ENCODE measurements around the gene HECW1. TPM values are rescaled to one million over a fixed set of nuclear protein-coding genes. Genes with fewer than 3 reads are reported as not detected.
A peak's percentile ranks its signal among the peaks of the same experiment; 100 is the strongest.

HECW1 gene
- total and polyA plus RNA-seq, 2 of the 8 experiments (the other 6 are each of a cell fraction or from before 2014, with no cell fraction given): 2.9 to 12.7 TPM

- Histone ChIP-seq H3K14ac (ENCODE audit: insufficient read length) (no peak overlapping the region), H4K20me1 (replicated peaks in 1 of 2; ENCODE audit: control insufficient read depth in 1 of 2, insufficient read depth in 2 of 2, low read length in 2 of 2) (no peaks in the 10 kb centered on the region), H3K79me1 (ENCODE audit: low read depth, low read length) (peaks cover 2% of the 10 kb centered on the region; the same call in 1 of the 2 replicates), H3K36me3 (ENCODE audit: control insufficient read depth in 2 of 4, insufficient read depth in 4 of 4, low read length in 3 of 4) (no peaks in the 10 kb centered on the region), H2BK12ac (ENCODE audit: low read depth, low read length) (peak overlapping the region; percentile 10; the same call in 1 of the 2 replicates), H3K27ac (ENCODE audit: low read depth, low read length) (no peak overlapping the region), H4K5ac (ENCODE audit: insufficient read length, low read depth, low read length) (no peak overlapping the region), H3K4ac (replicated peaks; ENCODE audit: insufficient read length, low read depth, low read length) (no peak overlapping the region), H2BK20ac (ENCODE audit: low read length) (peak overlapping the region; percentile 0; the same call in 1 of the 2 replicates), H3K23me2 (ENCODE audit: low read depth, low read length) (no peaks in the 10 kb centered on the region), H3K4me2 (ENCODE audit: insufficient read depth in 1 of 2, low read depth in 2 of 2, low read length in 2 of 2) (no peak overlapping the region), H3K4me3 (ENCODE audit: extremely low read depth in 1 of 4, insufficient read depth in 2 of 4, low read depth in 3 of 4, low read length in 4 of 4) (no peak overlapping the region), H3K9ac (replicated peaks in 1 of 4; ENCODE audit: extremely low read depth in 1 of 4, low read depth in 3 of 4, low read length in 3 of 4) (no peak overlapping the region; a peak in 1 of 7 replicates), H4K8ac (ENCODE audit: extremely low read depth, insufficient read depth, low read length) (no peak overlapping the region), H2BK120ac (replicated peaks; ENCODE audit: low read depth, low read length) (no peak overlapping the region), H3K23ac (ENCODE audit: insufficient read length) (no peak overlapping the region), H3K56ac (replicated peaks; ENCODE audit: insufficient read length, low read depth, low read length) (no peak overlapping the region), H2AFZ (ENCODE audit: low read length) (no peak overlapping the region), H2BK15ac (ENCODE audit: low read length) (no peak overlapping the region; the same call in 1 of the 2 replicates), H2BK5ac (ENCODE audit: low read depth, low read length) (no peak overlapping the region), H3K9me3 (ENCODE audit: insufficient read depth in 2 of 2, low read depth in 1 of 2, low read length in 1 of 2) (no peaks in the 10 kb centered on the region), H3K18ac (ENCODE audit: extremely low read depth, low read length) (no peak overlapping the region), H4K91ac (replicated peaks; ENCODE audit: insufficient read length, low read length) (no peak overlapping the region), H3K27me3 (replicated peaks in 1 of 4; ENCODE audit: control insufficient read depth in 3 of 4, extremely low read depth in 1 of 4, insufficient read depth in 3 of 4, low read length in 3 of 4) (no peaks in the 10 kb centered on the region), H3K79me2 (ENCODE audit: control insufficient read depth in 1 of 2, insufficient read depth in 2 of 2, low read length in 2 of 2) (no peaks in the 10 kb centered on the region), H2AK5ac (ENCODE audit: low read depth, low read length) (no peak overlapping the region), H3K4me1 (replicated peaks in 1 of 4; ENCODE audit: control insufficient read depth in 3 of 4, insufficient read depth in 4 of 4, low read length in 3 of 4) (peaks cover 0 to 2% (median 0%) of the 10 kb centered on the region in 4 experiments; a peak in 3 of 7 replicates)
- CTCF ChIA-PET (ENCODE audit: partially characterized antibody): interaction anchor here (0.9 to 1.5 kb wide), 5 partner anchors 13 to 291 kb away, joined by 3 to 7 read pairs (median 3); no protein-coding TSS in a partner anchor
- DNase-seq (ENCODE audit: low read depth in 1 of 2, low spot score in 2 of 2) (no peak), FAIRE-seq (no peak)
- POLR2A ChIA-PET (ENCODE audit: partially characterized antibody): no interaction called here
- TF ChIP-seq KDM4A (IDR thresholded peaks at IDR 0.05; ENCODE audit: low read depth, low read length, severe bottlenecking): no peak
- no peak for TF ChIP-seq ATF2 (IDR thresholded peaks at IDR 0.05; ENCODE audit: low read length)
- TF ChIP-seq, protein P1, sequence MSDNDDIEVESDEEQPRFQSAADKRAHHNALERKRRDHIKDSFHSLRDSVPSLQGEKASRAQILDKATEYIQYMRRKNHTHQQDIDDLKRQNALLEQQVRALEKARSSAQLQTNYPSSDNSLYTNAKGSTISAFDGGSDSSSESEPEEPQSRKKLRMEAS (IDR thresholded peaks at IDR 0.05): peak; percentile 64; the same call in 1 of the 2 replicates
- TF ChIP-seq E2F6 (IDR thresholded peaks at IDR 0.05): peak; percentile 41; the same call in 1 of the 2 replicates
- no peak for TF ChIP-seq CHD2 (IDR thresholded peaks at IDR 0.05; ENCODE audit: low read length)
Observed at GRCh38 chr7:43148161-43148731, 35.8 kb downstream of the HECW1 start.

All from H1 (cell line).